DND-41 (cell line): Measurements from ENCODE around the gene CAMK2N2.
A peak's percentile ranks its signal among the peaks of the same experiment; 100 is the strongest.

Experiments used
- ATAC-seq: fragments of 200-7000 bp; cut with Tn5 transposase; 3 replicates; pipeline ENCODE4 v1.9.1; 2021; ENCODE audit warnings: low read depth; ENCODE audit not compliant: insufficient read depth
- DNase-seq: peaks from one replicate; pipeline ENCODE4 v3.0.0-alpha.2; 2020
- H2AFZ ChIP-seq: 2 replicates; pipeline ENCODE4 v1.6.0; 2012; ENCODE audit warnings: low read depth, low read length
- H3K27ac ChIP-seq: 2 replicates; pipeline ENCODE4 v1.5.1; 2012; ENCODE audit warnings: low read length, inconsistent platforms
- H3K27me3 ChIP-seq: fragments of 200-600 bp; sonication (generic); 2 replicates; pipeline ENCODE4 v1.6.0; 2012; ENCODE audit warnings: low read length, mild to moderate bottlenecking, inconsistent platforms; ENCODE audit not compliant: insufficient read depth, poor library complexity
- H3K36me3 ChIP-seq: 2 replicates; pipeline ENCODE4 v1.5.1; 2012; ENCODE audit warnings: low read length, inconsistent platforms; ENCODE audit not compliant: insufficient read depth
- H3K4me1 ChIP-seq: 2 replicates; pipeline ENCODE4 v1.5.1; 2012; ENCODE audit warnings: mild to moderate bottlenecking, low read length; ENCODE audit not compliant: insufficient read depth
- H3K4me2 ChIP-seq: 2 replicates; pipeline ENCODE4 v1.6.0; 2012; ENCODE audit warnings: mild to moderate bottlenecking, moderate library complexity, low read length, inconsistent platforms; ENCODE audit not compliant: insufficient read depth
- H3K4me3 ChIP-seq, 2 experiments: fragments of 200-600 bp in 1 of 2; shearing (Covaris generic) in 1 of 2; 2 replicates each; pipeline ENCODE4 v1.5.1; 2012 to 2016; ENCODE audit warnings: inconsistent platforms in 2 of 2, low read length in 2 of 2, mild to moderate bottlenecking in 2 of 2, low read depth in 1 of 2, moderate library complexity in 1 of 2
- H3K79me2 ChIP-seq: 2 replicates; pipeline ENCODE4 v1.6.0; 2012; ENCODE audit warnings: low read length, inconsistent platforms; ENCODE audit not compliant: insufficient read depth
- H3K9ac ChIP-seq: 2 replicates; pipeline ENCODE4 v1.6.0; 2012; ENCODE audit warnings: low read depth, mild to moderate bottlenecking, inconsistent platforms, low read length, moderate library complexity
- H3K9me3 ChIP-seq: 2 replicates; pipeline ENCODE4 v1.5.1; 2012; ENCODE audit warnings: low read length, moderate library complexity, mild to moderate bottlenecking, inconsistent platforms; ENCODE audit not compliant: insufficient read depth, severe bottlenecking
- H4K20me1 ChIP-seq: 2 replicates; pipeline ENCODE4 v1.6.0; 2012; ENCODE audit warnings: low read length; ENCODE audit not compliant: insufficient read depth
- CTCF ChIP-seq: IDR thresholded peaks from 2 replicates; pipeline ENCODE4 v1.5.1; 2012; ENCODE audit warnings: borderline replicate concordance, low read length, moderate library complexity, mild to moderate bottlenecking; ENCODE audit not compliant: poor library complexity, severe bottlenecking; ENCODE audit errors: extremely low read depth
- EZH2 ChIP-seq: IDR thresholded peaks from 3 replicates; pipeline ENCODE4 v1.6.1; 2012; ENCODE audit warnings: borderline replicate concordance, low read depth, mild to moderate bottlenecking, moderate library complexity, low read length, inconsistent platforms; ENCODE audit not compliant: severe bottlenecking

The CAMK2N2 gene

GRCh38 chr3:184261270-184261853, at the start of gene CAMK2N2:
CAMK2N2 (minus strand) TSS chr3:184261553; CDS start chr3:184261285, 268 bp downstream.
- no peaks in the 10 kb centered on the region for H4K20me1 ChIP-seq
- TF ChIP-seq CTCF (no peak), EZH2 (no peak)
- H3K27ac ChIP-seq, result no peak within 1 kb of the TSS
- H2AFZ ChIP-seq, result peak within 1 kb of the TSS; percentile 67
- H3K9me3 ChIP-seq, result no peaks in the 10 kb centered on the region
- peak; percentile 88 for DNase-seq
- ATAC-seq, result peak; percentile 89
- H3K4me3 ChIP-seq, result peak within 1 kb of the TSS; percentile 10 to 57; a peak in 3 of 4 replicates
- peak within 1 kb of the TSS; percentile 78 for H3K4me2 ChIP-seq
- H3K9ac ChIP-seq, result peak within 1 kb of the TSS; percentile 39
- H3K27me3 ChIP-seq, result no peaks in the 10 kb centered on the region
- H3K36me3 ChIP-seq, result no peaks in the 10 kb centered on the region
- peaks cover 18% of the 10 kb centered on the region for H3K4me1 ChIP-seq
- no peaks in the 10 kb centered on the region for H3K79me2 ChIP-seq

GRCh38 chr3:184308744-184309143, 47.4 kb upstream of the CAMK2N2 start:
- H3K27me3 ChIP-seq, result no peaks in the 10 kb centered on the region
- no peak overlapping the region for H2AFZ ChIP-seq
- peaks cover 3% of the 10 kb centered on the region for H3K4me1 ChIP-seq
- DNase-seq (no peak), ATAC-seq (no peak)
- no peak overlapping the region for H3K27ac ChIP-seq
- H3K9ac ChIP-seq, result no peak overlapping the region
- no peak overlapping the region for H3K4me2 ChIP-seq
- TF ChIP-seq CTCF (peak; percentile 5), EZH2 (no peak)
- peaks cover 20% of the 10 kb centered on the region; the same call in 1 of the 2 replicates for H4K20me1 ChIP-seq
- H3K4me3 ChIP-seq, result no peak overlapping the region
- H3K9me3 ChIP-seq, result no peaks in the 10 kb centered on the region
- peaks cover 8% of the 10 kb centered on the region; the same call in 1 of the 2 replicates for H3K79me2 ChIP-seq
- peaks cover 53% of the 10 kb centered on the region for H3K36me3 ChIP-seq

GRCh38 chr3:184307915-184308314, 46.6 kb upstream of the CAMK2N2 start:
- Histone ChIP-seq H3K9ac (no peak overlapping the region), H3K36me3 (peaks cover 62% of the 10 kb centered on the region), H3K9me3 (no peaks in the 10 kb centered on the region), H3K4me2 (no peak overlapping the region), H3K4me3 (no peak overlapping the region), H2AFZ (no peak overlapping the region), H3K27me3 (no peaks in the 10 kb centered on the region), H3K79me2 (peaks cover 16% of the 10 kb centered on the region; the same call in 1 of the 2 replicates), H4K20me1 (peaks cover 20% of the 10 kb centered on the region; the same call in 1 of the 2 replicates), H3K27ac (no peak overlapping the region), H3K4me1 (no peaks in the 10 kb centered on the region)
- ATAC-seq (no peak), DNase-seq (no peak)
- TF ChIP-seq CTCF (no peak), EZH2 (no peak)
